Glutamatergic neuron (in vitro differentiated cells): ENCODE measurements around the gene OR6F1. TPM values are rescaled to one million over a fixed set of nuclear protein-coding genes. Genes with fewer than 3 reads are reported as not detected.
"Not testable (repeated sequence)": the region's sequence is repeated elsewhere in the genome, so short reads cannot be mapped to it uniquely, and the experiment has no call there.

Source experiments
- DNase-seq: peaks from one replicate; pipeline ENCODE4 v3.0.0; 2022
- H3K27ac Mint-ChIP-seq: one replicate; pipeline ENCODE4 v1.8.0; 2020; ENCODE audit warnings: mild to moderate bottlenecking, mixed read lengths, inconsistent platforms; ENCODE audit not compliant: unreplicated experiment
- H3K27me3 Mint-ChIP-seq: one replicate; pipeline ENCODE4 v1.8.0; 2020; ENCODE audit warnings: mild to moderate bottlenecking, moderate library complexity, mixed read lengths, inconsistent platforms; ENCODE audit not compliant: unreplicated experiment
- H3K36me3 Mint-ChIP-seq: one replicate; pipeline ENCODE4 v1.8.0; 2020; ENCODE audit warnings: mild to moderate bottlenecking, mixed read lengths, inconsistent platforms; ENCODE audit not compliant: unreplicated experiment
- H3K4me1 Mint-ChIP-seq: one replicate; pipeline ENCODE4 v1.8.0; 2020; ENCODE audit warnings: mild to moderate bottlenecking, low read depth, mixed read lengths, inconsistent platforms; ENCODE audit not compliant: unreplicated experiment
- H3K4me3 Mint-ChIP-seq: one replicate; pipeline ENCODE4 v1.8.0; 2020; ENCODE audit warnings: mild to moderate bottlenecking, mixed read lengths, inconsistent platforms; ENCODE audit not compliant: unreplicated experiment
- H3K9me3 Mint-ChIP-seq: one replicate; pipeline ENCODE4 v1.8.0; 2020; ENCODE audit warnings: mild to moderate bottlenecking, moderate library complexity, mixed read lengths, inconsistent platforms; ENCODE audit not compliant: unreplicated experiment
- CTCF ChIP-seq: fragments of 200-600 bp; sonication (generic); IDR thresholded peaks from one replicate; pipeline ENCODE4 v1.5.0; 2021; ENCODE audit not compliant: partially characterized antibody, unreplicated experiment
- long read RNA-seq: library from polyadenylated mRNA; unstranded; transcript quantifications from one replicate; pipeline ENCODE4 v2.0.0, GENCODE V29; 2020; ENCODE audit not compliant: unreplicated experiment
- total RNA-seq: library from RNA; stranded (reverse); fragmentation: NEBNext Ultra II Directional; extraction: Animal tissue kit (Norgen Biotek cat#: 25700); gene quantifications from one replicate; pipeline ENCODE4 v1.2.1, GENCODE V29; 2021; ENCODE audit not compliant: unreplicated experiment

Gene OR6F1
- not detected for total RNA-seq
- long read RNA-seq: 0 reads

GRCh38 chr1:247716546-247716945 lies at the start of gene OR6F1:
OR6F1 (minus strand) TSS chr1:247716646; CDS start chr1:247712755, 3,891 bp downstream.
- Mint-ChIP-seq H3K27ac (no peak within 1 kb of the TSS), H3K27me3 (no peaks in the 10 kb centered on the region), H3K9me3 (no peaks in the 10 kb centered on the region), H3K4me3 (no peak within 1 kb of the TSS), H3K4me1 (no peaks in the 10 kb centered on the region), H3K36me3 (no peaks in the 10 kb centered on the region)
- TF ChIP-seq CTCF: no peak
- DNase-seq: no peak

DNA sequence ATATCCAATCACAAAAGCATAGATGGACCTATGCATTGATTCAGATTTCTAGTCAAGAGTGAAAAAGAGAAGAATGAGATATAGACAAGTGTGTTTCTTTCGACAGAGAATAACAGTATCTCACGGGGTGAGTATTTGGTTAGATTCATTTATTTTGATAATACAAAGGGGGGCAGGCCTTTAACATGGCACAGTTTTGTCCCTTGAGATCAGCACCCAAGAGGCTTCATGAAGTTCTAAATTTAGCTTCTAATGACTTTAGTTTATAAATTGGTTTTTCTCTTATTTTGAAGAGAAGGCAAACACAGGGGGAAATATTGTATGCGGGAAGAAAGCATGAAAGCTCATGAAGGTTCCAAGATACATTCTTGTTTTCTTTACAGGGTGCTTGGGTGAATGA lies 44.0 kb upstream of the OR6F1 start, which contains the start of gene OR1C1:
OR1C1 (minus strand) TSS at position 101 of the 400 bp plus-strand sequence. CDS start 2,150 bp downstream, outside the sequence.
- TF ChIP-seq CTCF: no peak
- Mint-ChIP-seq H3K4me3 (no peak within 1 kb of the TSS), H3K4me1 (no peaks in the 10 kb centered on the region), H3K36me3 (no peaks in the 10 kb centered on the region), H3K9me3 (no peaks in the 10 kb centered on the region), H3K27me3 (peaks cover 3% of the 10 kb centered on the region), H3K27ac (no peak within 1 kb of the TSS)
- DNase-seq: no peak

DNA sequence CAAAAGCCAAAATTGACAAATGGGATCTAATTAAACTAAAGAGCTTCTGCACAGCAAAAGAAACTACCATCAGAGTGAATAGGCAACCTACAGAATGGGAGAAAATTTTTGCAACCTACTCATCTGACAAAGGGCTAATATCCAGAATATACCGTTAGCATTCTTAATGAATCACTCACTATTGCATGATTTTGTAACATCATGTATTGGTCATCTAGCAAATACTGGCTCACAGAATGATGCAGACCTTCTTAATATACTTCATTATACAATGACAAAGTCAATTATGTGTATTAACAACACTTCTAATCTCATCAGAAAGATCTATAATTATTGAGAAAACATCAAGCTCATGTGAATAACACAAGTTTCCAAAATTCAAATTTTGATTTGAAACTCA lies 37.9 kb upstream of the OR6F1 start:
- H3K27ac Mint-ChIP-seq, H3K4me1 Mint-ChIP-seq, H3K4me3 Mint-ChIP-seq, H3K27me3 Mint-ChIP-seq, H3K9me3 Mint-ChIP-seq, DNase-seq, H3K36me3 Mint-ChIP-seq: not testable (repeated sequence)

DNA sequence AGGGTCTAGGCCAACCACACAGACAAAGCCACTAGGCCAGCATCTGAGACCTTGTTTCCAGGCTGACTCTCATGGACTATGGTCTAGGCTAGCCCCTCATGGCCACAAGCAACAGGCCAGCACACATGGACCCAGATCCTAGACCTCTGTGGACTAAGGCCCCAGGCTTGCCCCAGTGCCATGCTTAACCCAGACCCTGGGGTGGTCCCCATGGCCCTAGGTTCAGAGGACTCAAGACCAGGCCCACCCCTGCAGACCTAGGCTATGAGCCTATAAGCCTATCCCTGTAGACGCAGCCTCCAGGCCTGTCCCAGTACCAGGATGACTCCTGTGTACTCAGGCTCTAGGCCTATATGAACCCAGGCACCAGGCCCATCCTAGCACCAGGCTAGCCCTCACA lies 33.4 kb upstream of the OR6F1 start:
- Mint-ChIP-seq H3K4me1 (no peaks in the 10 kb centered on the region), H3K36me3 (peaks cover 7% of the 10 kb centered on the region), H3K4me3 (no peak overlapping the region), H3K27me3 (no peaks in the 10 kb centered on the region), H3K27ac (no peak overlapping the region), H3K9me3 (peaks cover 3% of the 10 kb centered on the region)
- no peak for DNase-seq
- no peak for TF ChIP-seq CTCF

- Mint-ChIP-seq H3K4me3 (no peak within 1 kb of the TSS), H3K27ac (no peak within 1 kb of the TSS), H3K4me1 (no peaks in the 10 kb centered on the region), H3K36me3 (peaks cover 7% of the 10 kb centered on the region), H3K27me3 (no peaks in the 10 kb centered on the region), H3K9me3 (peaks cover 3% of the 10 kb centered on the region)
- no peak for TF ChIP-seq CTCF
- no peak for DNase-seq
These were observed 31.6 kb upstream of the OR6F1 start, which contains the start of gene OR14A2 for GRCh38 chr1:247748041-247748440. OR14A2 (minus strand) TSS chr1:247748141.

DNA sequence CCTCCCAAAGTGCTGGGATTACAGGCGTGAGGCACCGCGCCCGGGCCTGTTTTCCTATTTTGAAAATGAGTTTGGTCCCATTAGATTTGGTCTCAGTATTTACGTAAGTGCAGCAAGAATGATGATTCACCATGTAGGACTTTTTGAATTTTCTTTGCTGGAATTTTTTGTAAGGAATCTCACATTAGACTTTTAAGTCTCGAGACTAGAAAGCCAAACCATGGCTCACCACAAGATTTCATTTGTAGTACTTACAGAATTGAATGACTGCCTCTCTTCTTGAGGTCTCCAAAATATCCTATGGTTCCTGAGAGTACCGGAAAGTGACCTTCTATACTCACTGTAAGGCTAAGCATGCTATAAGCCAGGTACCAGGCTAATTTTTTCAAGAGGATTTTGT lies 31.2 kb upstream of the OR6F1 start:
- TF ChIP-seq CTCF: no peak
- Mint-ChIP-seq H3K9me3 (peaks cover 3% of the 10 kb centered on the region), H3K27ac (no peak overlapping the region), H3K36me3 (peaks cover 7% of the 10 kb centered on the region), H3K4me3 (no peak overlapping the region), H3K4me1 (no peaks in the 10 kb centered on the region), H3K27me3 (no peaks in the 10 kb centered on the region)
- no peak for DNase-seq
